NCI-H2081 (cell line): ENCODE measurements around the gene ARHGAP19.
"Not testable (repeated sequence)": the region's sequence is repeated elsewhere in the genome, so short reads cannot be mapped to it uniquely, and the experiment has no call there.

ENCODE experiments used
- DNase-seq, 2 experiments: peaks; one replicate each; lab custom pipeline; 2025; lab: John Stamatoyannopoulos, UW

Gene ARHGAP19

GRCh38 chr10:97321804-97322190, 29.4 kb upstream of the ARHGAP19 start:
- DNase-seq, result no peak

DNA sequence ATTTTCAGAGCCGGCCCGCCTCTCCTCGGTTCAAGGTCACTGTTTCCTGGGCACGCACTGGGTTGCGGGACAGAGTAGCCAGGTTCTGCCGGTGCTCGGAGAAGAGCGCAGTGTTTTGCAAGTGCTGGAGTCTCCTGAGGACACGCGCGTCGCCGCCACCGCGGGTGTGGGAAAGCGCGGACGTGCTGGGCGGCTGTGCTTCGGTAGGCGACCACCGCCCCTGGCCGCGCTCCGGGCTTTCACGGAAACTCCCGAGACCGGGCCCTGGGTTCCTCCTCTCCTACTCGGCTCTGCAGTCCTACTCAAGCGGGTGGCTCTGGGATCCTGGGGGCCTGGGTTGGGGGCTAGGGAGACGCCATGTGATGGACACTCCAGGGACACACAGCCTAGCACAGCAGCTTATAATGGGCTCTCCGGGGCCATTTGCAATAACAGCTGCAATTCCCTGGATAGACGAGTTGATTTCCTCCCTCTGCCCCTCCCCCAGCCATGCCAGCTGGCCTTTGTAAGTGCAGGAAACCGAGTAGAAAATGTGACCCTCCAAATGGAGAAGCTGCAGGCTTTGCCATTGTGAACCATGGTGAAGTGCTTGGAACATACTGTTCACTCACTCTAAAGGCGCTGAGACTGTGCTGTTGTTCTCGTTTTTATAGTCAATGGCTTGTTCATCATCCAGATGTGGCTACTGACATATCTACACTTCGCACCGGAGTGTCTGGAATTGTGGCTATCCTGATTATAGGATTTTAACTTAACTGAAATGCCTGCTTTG, 28.8 kb upstream of the ARHGAP19 start:
- DNase-seq, result no peak

DNA sequence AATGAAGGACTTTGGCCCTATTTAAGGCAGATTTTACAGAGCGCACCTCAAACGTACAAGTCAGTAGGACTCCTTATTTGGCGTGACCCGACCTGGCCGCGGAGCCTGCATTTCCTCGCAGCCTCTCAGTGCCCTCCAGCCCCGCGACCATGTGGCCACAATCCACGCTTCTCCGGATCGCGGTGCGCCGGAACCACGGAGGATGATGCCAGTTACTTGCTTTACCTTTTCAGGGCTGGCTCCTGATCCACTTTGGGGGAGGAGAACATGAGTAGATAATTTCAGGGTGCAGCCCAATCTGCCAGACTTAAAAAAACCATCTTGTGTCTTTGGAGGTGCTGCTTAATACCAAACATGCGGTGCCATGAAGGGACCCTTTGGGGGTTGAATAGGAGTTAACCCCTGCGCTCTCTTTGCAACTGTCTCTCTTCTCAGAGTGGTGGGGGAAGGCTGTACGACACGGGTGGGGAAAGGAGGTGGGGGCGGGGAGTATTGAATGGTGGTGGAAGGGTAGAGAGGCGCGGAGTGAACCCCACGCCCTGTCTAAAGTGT, 28.1 kb upstream of the ARHGAP19 start:
- no peak for DNase-seq

DNA sequence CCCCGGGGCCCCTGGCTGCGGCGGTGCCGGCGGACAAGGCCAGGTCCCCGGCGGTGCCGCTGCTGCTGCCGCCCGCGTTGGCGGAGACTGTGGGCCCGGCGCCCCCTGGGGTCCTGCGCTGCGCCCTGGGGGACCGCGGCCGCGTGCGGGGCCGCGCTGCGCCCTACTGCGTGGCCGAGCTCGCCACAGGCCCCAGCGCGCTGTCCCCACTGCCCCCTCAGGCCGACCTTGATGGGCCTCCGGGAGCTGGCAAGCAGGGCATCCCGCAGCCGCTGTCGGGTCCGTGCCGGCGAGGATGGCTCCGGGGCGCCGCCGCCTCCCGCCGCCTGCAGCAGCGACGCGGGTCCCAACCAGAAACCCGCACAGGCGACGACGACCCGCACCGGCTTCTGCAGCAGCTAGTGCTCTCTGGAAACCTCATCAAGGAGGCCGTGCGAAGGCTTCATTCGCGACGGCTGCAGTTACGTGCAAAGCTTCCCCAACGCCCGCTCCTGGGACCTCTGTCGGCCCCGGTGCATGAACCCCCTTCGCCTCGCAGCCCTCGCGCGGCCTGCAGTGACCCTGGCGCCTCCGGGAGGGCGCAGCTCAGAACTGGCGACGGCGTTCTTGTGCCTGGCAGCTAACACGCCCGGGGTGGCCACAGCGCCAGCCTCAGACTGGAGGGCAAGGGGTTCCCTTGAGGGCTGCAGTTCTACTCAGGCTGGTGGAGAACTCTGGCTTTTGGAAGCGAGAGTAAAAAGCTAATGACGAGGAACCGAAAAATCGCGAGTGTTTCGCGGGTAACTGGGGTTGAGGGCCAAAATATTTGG, 27.4 kb upstream of the ARHGAP19 start:
- DNase-seq, result no peak

DNA sequence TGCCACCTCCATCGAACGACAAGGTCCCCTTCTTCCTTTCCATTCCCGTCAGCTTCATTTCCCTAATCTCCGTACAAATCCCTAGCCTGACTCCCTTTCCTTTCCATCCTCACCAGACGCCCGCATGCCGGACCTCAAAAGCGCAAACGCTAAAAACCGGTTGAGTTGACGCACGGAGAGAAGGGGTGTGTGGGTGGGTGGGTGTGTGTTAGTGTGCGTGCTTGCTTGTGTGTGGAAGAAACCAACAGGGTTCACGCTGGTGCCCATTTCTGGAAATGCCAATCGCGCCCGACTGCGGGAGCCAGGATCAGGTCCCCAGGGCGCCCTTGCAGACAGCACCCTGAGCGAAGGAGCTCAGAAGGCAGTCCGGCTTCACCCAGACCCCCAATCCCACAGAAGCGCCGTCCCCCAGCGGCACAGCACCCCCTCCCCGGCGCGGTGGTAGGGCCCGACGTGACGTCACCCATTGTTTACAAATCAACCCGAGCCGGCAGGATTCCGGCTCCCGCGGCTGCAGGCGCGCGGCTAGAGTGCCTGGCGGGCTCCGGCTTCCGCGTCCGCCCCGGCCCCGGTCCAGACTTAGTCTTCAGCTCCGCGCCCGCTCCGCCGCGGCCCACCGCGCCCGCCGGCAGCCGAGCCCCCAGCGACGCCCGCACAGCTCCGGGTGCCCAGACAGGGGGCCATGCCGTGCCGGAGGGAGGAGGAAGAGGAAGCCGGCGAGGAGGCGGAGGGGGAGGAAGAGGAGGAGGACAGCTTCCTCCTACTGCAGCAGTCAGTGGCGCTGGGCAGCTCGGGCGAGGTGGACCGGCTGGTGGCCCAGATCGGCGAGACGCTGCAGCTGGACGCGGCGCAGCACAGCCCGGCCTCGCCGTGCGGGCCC, 26.6 kb upstream of the ARHGAP19 start, which contains the start of gene FRAT1:
Gene FRAT1, plus strand, starts transcription at position 500 of the 880 bp plus-strand sequence. Its CDS starts 183 bp downstream, at position 683.
- DNase-seq, result peak; percentile 64 to 77

- no peak for DNase-seq
Measured at GRCh38 chr10:97314671-97315070, 22.2 kb upstream of the ARHGAP19 start.

- no peak for DNase-seq
Measured at GRCh38 chr10:97312897-97313296, 20.5 kb upstream of the ARHGAP19 start.

GRCh38 chr10:97311111-97311626, 18.7 kb upstream of the ARHGAP19 start:
- no peak for DNase-seq

DNA sequence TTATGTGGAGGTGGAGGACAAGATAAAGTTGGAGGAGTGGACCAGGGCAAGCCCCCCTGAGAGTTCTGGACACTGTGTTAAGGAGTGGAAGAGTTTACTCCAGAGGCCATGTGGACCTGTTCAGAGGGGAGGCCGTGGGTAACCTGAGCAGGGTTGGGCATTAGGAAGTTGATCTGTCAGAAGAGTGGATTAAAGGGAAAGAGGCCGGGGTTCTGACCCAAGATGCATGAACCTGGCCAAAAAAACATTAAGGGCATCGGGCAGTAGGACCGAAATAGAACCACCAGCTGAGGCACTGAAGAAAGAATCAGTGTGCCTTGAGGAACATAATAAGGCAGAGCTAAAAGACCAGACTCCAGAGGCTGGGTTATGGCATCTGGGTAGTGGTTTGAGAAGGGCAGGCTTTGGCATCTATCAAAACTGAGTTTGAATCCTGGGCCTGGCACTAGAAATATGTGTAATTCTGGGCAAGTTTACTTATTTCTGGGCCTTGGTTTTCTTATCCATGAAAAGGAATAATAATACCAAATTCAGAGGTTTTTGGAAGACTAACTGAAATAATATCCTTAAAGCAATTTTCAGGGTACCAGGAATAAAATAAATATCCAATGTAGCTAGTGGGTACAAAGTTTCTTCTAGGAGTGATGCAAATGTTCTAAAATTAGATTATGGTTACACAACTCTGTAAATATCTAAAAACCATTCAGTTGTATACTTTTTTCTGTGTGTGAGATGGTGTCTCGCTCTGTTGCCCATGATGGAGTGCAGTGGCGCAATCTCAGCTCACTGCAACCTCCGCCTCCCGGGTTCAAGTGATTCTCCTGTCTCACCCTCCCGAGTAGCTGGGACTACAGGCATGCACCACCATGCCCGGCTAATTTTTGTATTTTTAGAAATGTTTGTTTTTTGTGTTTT, 15.7 kb upstream of the ARHGAP19 start:
- DNase-seq, result no peak

GRCh38 chr10:97307441-97307840, 15.0 kb upstream of the ARHGAP19 start:
- no peak for DNase-seq

DNA sequence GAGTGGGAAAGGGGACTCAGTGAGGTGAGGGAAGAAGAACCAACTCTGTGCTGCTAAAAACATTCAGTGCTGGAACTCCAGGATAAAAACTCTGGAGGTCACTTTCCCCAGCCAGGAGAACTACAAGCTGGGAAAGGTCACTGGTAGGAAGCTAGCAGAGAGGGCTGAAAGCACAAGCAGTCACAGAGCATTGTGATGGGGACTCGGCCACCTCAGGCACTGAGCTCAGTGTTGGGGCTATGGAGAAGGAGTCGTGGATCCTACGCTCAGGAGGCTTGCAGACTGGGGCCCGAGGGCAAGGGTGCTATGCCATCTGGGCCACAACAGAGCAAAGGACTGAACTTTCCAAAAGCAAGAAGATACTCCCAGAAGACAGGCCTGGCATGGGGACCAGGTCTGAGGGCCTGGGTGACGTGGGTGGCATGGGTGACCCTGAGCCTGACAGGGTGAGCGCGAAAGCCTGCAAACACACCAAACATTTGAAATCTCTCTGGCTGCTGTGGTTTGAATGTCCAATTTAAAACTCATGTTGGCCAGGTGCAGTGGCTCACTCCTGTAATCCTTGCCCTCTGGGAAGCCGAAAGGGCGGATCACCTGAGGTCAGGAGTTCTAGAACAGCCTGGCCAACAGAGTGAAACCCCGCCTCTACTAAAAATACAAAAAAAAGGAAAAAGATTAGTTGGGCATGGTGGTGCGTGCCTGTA, 9.8 kb upstream of the ARHGAP19 start:
- no peak for DNase-seq

GRCh38 chr10:97300980-97301379, 8.5 kb upstream of the ARHGAP19 start:
- no peak for DNase-seq

GRCh38 chr10:97298223-97298571, 5.8 kb upstream of the ARHGAP19 start:
- no peak for DNase-seq

DNA sequence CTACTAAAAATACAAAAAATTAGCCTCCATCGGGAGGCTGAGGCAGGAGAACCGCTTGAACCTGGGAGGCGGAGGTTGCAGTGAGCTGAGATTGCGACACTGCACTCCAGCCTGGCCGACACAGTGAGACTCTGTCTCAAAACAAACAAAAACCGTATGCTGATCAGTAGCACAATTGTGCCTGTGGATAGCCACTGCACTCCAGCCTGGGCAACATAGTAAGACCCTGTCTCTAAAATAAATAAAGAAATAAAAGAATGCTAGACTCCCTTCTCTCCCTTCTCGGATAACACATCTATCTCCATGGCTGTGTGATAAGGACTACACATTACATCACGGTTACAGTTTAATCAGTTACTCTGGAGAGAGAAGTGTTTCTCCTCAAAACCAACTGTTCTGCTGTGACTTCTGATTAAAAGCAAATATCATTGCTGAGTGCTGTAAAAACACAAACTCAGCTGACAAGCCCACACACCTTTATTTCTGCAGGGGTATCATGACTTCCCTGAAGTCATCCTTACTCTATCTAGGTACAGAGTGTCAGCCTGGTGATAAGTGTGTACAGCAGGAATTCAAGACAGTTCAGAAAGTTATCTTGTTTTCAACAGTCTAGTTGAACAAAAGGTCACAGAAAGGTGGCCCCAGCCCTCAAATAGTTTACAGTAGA, 5.3 kb upstream of the ARHGAP19 start:
- DNase-seq, result no peak

DNA sequence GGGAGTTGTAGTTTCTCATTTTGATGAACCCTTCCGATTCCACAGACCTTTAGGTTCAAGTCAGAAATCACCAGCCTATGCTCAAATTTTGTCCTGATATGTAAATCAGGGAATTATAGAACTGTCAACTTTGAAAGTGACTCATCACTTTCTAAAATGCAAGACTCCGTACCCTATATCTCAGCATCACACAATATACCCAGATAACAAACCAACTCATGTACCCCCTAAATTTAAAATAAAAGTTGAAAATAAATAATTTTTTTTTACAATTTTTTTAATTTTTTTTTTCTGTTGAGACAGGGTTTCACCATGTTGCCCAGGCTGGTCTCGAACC, 393 bp upstream of the ARHGAP19 start:
- DNase-seq, result no peak

DNA sequence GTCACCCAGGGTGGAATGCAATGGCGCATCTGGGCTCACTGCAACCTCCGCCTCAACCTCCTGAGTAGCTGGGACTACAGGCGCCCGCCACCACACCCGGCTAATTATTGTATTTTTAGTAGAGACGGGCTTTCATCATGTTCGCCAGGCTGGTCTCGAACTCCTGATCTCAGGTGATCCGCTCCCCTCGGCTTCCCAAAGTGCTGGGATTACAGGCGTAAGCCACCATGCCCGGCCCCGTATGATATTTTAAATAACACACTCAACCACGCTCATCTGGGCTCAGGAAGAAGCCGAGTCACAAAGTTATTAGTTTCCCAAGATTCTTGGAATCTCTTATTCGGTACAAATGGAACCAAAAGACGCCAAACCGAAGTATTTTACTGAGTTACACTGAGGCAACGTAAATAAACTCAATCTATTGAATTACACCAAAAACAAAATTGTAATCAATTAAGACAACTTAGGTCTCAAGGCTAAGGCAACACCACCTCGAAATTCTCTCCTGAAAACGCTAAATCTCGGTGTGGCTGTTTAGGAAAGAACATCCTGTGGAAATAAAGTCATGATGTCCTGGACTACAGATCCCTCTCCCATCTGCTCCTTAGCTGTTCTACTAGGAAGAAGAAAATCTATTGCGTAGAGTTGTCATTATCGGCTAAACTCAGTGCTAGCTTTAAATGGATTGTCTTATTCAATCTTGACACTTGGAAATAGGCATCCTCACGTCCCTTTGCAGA, 910 bp downstream of the ARHGAP19 start:
- DNase-seq, result no peak

- not testable (repeated sequence) for DNase-seq
Measured at GRCh38 chr10:97290576-97291356, 1.7 kb downstream of the ARHGAP19 start.

DNA sequence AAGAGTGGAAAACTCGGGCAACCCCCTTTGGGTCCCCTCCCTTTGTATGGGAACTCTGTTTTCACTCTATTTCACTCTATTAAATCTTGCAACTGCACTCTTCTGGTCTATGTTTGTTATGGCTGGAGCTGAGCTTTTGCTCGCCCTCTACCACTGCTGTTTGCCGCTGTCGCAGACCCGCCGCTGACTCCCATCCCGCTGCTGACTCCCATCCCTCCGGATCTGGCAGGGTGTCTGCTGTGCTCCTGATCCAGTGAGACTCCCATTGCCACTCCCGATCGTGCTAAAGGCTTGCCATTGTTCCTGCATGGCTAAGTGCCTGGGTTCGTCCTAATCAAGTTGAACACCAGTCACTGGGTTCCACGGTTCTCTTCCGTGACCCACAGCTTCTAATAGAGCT, 2.4 kb downstream of the ARHGAP19 start:
- DNase-seq, result not testable (repeated sequence)
